Gastrocnemius medialis (tissue), 4 donors: ENCODE data around the gene SMYD2.

ENCODE experiments used
- CTCF ChIP-seq, 5 experiments: fragments of 450-650 bp in 3 of 5; fragments of 200-600 bp in 2 of 5; sonication (generic) in 2 of 5; IDR thresholded peaks in 4 of 5; conservative IDR thresholded peaks in 1 of 5; 1 replicate in 4 of 5; 2 replicates in 1 of 5; pipeline ENCODE4 v1.5.1; 2016 to 2019; ENCODE audit warnings: antibody characterized with exemption in 5 of 5, mild to moderate bottlenecking in 3 of 5, moderate library complexity in 3 of 5
- POLR2A ChIP-seq, 2 donors: fragments of 450-650 bp; IDR thresholded peaks; one replicate each; pipeline ENCODE4 v1.6.1; 2017; ENCODE audit warnings: antibody characterized with exemption in 2 of 2, mild to moderate bottlenecking in 2 of 2, moderate library complexity in 2 of 2

GRCh38 chr1:214296860-214297745, 16.1 kb downstream of the SMYD2 start:
- TF ChIP-seq POLR2A (IDR thresholded peaks at IDR 0.05) (no peak), CTCF (IDR thresholded peaks at IDR 0.05 in 4 of 5, conservative IDR thresholded peaks at IDR 0.05 in 1 of 5) (no peak)
